GM10266 (cell line): Measurements from ENCODE around the gene ZNF577.

Experiments used
- DNase-seq: peaks from one replicate; pipeline ENCODE4 v3.0.0; 2012; ENCODE audit errors: extremely low spot score
- TF ChIP-seq, protein P1 (sequence below): IDR thresholded peaks from 2 replicates; pipeline ENCODE4 v1.5.1; 2012; ENCODE audit warnings: mild to moderate bottlenecking, low read depth; ENCODE audit not compliant: control insufficient read depth, insufficient read depth; ENCODE audit errors: missing control alignments

ZNF577 gene

DNA sequence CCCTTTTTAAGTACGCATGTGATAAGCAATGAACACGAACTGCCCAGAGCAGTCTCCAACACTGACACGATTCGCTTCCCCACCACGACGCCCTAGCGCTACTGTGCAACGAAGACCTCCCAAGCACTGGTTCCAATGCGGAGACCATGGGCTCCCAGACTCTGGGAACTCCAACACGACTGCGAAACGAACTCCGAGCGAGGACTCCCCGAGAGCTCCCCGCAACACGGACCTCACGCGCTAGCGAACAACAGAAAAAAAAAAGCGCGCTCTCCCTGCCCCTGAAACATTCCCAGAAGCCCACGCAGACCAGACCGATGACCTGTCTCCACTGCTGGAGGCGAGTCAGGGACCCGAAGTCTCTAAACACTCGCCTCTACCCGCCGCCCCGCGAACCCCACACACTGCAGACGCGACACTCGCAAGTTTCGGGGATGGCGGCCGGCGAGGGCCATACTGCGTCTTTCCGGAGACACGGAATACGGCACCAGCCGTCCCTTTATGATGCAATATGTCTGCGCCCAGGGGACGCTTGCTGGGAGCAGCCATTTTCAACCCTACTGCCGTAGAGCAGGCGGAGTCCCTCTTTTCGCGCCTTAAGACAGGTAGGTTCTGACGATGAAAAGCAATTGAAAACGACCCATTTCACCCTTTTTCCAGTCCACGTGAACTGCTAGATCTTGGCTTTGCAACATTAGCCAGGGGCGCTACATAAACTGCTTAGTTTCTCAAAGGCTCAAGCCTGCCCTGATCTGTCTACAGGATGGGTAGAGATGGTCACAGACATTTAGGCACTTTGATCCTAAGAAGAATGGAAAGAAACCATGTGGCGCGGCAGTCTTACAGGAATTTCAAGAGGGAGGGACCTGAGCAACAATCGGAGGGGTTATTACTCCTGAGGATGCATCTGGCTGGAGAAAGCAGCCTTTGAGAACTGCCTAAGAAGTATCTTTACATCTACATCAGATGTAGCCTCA is at the start of gene ZNF577:
Gene ZNF577 (minus strand): TSS at position 430 of the 977 bp plus-strand sequence. CDS start 7,569 bp downstream, outside the sequence.
- DNase-seq, result peak; percentile 44
- TF ChIP-seq, protein P1, sequence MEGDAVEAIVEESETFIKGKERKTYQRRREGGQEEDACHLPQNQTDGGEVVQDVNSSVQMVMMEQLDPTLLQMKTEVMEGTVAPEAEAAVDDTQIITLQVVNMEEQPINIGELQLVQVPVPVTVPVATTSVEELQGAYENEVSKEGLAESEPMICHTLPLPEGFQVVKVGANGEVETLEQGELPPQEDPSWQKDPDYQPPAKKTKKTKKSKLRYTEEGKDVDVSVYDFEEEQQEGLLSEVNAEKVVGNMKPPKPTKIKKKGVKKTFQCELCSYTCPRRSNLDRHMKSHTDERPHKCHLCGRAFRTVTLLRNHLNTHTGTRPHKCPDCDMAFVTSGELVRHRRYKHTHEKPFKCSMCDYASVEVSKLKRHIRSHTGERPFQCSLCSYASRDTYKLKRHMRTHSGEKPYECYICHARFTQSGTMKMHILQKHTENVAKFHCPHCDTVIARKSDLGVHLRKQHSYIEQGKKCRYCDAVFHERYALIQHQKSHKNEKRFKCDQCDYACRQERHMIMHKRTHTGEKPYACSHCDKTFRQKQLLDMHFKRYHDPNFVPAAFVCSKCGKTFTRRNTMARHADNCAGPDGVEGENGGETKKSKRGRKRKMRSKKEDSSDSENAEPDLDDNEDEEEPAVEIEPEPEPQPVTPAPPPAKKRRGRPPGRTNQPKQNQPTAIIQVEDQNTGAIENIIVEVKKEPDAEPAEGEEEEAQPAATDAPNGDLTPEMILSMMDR, result no peak

DNA sequence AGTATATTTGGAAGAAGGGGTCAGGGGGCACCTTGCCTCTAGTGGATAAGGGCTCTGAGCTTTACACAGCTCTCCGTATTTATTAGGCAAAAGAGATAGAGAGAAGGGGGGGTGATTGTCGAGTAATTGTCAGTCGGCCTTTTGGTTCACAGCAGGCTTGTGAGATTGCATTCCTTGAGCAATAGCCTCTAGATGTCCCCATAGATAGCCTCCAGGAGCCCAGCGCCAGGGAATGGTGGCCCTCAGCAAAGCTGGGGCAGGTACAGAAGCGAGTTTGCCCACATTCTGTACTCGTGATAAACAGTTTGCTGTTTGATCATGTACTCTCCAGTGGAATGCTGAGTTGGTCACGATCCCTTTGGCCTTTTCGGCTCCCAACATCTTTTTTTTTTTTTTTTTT is 44.2 kb upstream of the ZNF577 start:
- no peak for DNase-seq
- TF ChIP-seq, protein P1, result no peak

DNA sequence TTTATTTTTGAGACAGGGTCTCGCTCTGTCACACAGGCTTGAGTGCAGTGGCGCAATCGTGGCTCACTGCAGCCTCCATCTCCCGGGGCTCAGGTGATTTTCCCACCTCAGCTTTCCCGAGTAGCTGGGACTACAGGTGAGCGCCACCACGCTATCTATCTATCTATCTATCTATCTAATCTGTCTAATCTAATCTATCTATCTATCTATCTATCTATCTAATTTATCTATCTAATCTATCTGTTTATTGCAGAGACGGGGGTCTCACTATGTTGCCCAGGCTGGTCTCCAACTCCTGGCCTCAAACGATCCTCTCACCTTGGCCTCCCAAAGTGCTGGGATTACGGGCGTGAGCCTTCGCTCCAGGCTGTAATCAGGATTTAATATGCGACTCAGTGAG is 40.1 kb upstream of the ZNF577 start:
- DNase-seq, result no peak
- TF ChIP-seq, protein P1, result no peak

DNA sequence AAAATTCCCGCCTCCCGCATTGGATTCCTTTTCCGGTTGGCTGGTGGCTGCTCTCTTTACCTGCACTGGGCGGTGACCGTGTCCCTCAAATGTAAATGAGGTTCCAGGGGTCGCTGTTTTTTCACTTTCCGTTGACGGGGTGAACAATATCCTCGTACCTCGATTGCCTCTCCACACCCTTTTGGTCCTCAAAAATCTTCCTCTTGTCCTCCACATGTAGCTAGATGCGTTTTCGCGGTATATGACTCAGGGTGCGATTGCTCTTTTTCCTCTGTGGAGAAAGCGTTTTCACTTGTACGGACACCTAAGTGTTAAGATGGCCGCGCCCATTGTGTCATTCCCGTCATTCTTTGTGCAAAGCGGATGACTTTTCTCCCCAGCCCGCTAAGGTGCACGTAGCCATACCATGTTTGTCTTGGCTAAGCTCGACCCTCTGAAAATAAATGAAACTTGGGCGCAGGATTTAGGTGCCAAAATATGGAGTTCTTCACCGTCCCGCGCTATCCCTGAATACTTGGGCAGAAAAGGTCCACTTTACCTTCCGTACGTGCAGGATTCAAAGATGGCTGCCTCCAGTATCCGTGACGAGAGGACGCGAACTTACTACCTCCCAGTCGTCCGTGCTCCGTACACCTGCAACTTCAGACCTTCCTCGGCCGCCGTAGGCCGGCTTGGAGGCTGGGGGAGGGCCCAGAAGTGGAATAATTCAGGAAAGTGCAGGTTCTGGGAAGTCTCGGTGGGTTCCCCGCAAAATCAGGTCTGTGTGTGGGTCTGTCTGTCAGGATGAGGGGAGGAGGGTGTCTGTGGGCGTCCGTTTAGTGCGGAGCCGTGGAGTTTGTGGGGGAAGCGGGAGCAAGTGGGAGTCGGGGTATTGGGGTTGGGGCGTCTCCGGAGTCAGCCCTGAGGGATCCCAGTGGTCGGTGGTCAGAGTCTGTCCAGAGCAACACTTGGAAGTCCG is 39.3 kb upstream of the ZNF577 start, which contains the start of gene ZNF613:
Gene ZNF613 (plus strand): TSS at position 689 of the 958 bp plus-strand sequence. CDS start 8,749 bp downstream, outside the sequence.
- TF ChIP-seq, protein P1, result no peak
- peak; percentile 85 for DNase-seq

DNA sequence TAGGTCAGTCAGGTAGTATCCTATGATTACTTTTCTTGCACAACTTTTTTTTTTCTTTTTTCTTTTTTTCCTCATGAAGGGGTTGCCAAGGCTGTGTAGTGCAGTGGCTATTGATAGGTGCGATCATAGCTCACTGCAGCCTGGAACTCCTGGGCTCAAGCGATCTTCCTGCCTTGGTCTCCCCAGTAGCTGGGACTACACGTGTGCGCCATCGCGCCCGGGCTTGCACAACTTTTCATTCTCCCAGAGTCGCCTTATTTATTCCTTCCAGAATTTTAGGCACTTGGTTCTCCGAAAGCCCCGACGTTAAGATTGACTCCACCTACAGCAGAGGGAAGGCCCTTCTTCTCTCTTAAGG is 38.7 kb upstream of the ZNF577 start:
- no peak for DNase-seq
- TF ChIP-seq, protein P1, result no peak

DNA sequence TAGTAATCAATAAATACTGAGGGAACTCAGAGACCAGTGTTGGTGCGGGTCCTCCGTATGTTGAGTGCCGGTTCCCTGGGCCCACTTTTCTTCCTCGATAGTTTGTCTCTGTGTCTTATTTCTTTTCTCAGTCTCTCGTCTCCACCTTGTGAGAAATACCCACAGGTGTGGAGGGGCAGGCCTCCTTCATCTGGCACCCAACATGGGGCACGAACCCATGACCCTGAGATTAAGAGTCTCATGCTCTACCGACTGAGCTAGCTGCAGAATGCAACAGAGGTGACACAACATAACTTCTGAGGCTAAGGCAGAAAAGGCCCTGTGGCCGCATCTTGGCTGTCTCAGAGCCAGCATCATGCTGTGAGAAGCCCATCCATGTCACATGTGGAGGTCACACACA is 34.2 kb upstream of the ZNF577 start:
- no peak for DNase-seq
- TF ChIP-seq, protein P1, result no peak
